GM10266 (cell line): Measurements from ENCODE around the gene ADPRHL1.

Source experiments
- DNase-seq: peaks from one replicate; pipeline ENCODE4 v3.0.0; 2012; ENCODE audit errors: extremely low spot score
- CTCF ChIP-seq: IDR thresholded peaks from 2 replicates; pipeline ENCODE4 v1.5.1; 2012; ENCODE audit warnings: mild to moderate bottlenecking, low read depth; ENCODE audit not compliant: control insufficient read depth, insufficient read depth; ENCODE audit errors: missing control alignments

ADPRHL1 gene

GRCh38 chr13:113407103-113407530 lies 46.2 kb downstream of the ADPRHL1 start:
- DNase-seq, result no peak
- TF ChIP-seq CTCF, result no peak

- no peak for DNase-seq
- TF ChIP-seq CTCF, result no peak
These were observed 46.8 kb downstream of the ADPRHL1 start for GRCh38 chr13:113406321-113407102.

GRCh38 chr13:113405481-113406300 lies 47.6 kb downstream of the ADPRHL1 start:
- no peak for DNase-seq
- TF ChIP-seq CTCF, result no peak

GRCh38 chr13:113404723-113405471 lies 48.4 kb downstream of the ADPRHL1 start:
- no peak for TF ChIP-seq CTCF
- no peak for DNase-seq

GRCh38 chr13:113404366-113404722 lies 48.9 kb downstream of the ADPRHL1 start:
- no peak for TF ChIP-seq CTCF
- DNase-seq, result no peak

- no peak for TF ChIP-seq CTCF
- DNase-seq, result no peak
These were observed 49.8 kb downstream of the ADPRHL1 start for GRCh38 chr13:113403255-113404104.
